ENCODE results near the gene ZNF311. TPM values are rescaled to one million over a fixed set of nuclear protein-coding genes. Genes with fewer than 3 reads are reported as not detected.

The ZNF311 gene
- total and polyA plus RNA-seq, 2 of the 13 experiments (the other 11 are each of a cell fraction or from before 2014, with no cell fraction given) = not detected

- TF ChIP-seq THAP8 (CRISPR knock-in tag; IDR thresholded peaks at IDR 0.05; ENCODE audit: borderline replicate concordance) (no peak), ZNF30 (CRISPR knock-in tag; IDR thresholded peaks at IDR 0.05) (no peak), HOXA5 (CRISPR knock-in tag; IDR thresholded peaks at IDR 0.05) (no peak), ZMAT3 (CRISPR knock-in tag; conservative IDR thresholded peaks at IDR 0.05) (no peak), KLF15 (CRISPR knock-in tag; IDR thresholded peaks at IDR 0.05; ENCODE audit: borderline replicate concordance) (no peak), SOX13 (IDR thresholded peaks at IDR 0.05) (peak; percentile 74), SOX13 (CRISPR knock-in tag; conservative IDR thresholded peaks at IDR 0.05 in 1 of 2, IDR thresholded peaks at IDR 0.05 in 1 of 2) (peak in 1 of 2 experiments; percentile 95; a peak in 2 of 4 replicates), E2F5 (CRISPR knock-in tag; conservative IDR thresholded peaks at IDR 0.05) (no peak), ZZZ3 (CRISPR knock-in tag; IDR thresholded peaks at IDR 0.05; ENCODE audit: borderline replicate concordance) (no peak), HDAC2 (CRISPR knock-in tag; IDR thresholded peaks at IDR 0.05) (no peak; the same call in none of the 2 replicates), HMGXB4 (CRISPR knock-in tag; IDR thresholded peaks at IDR 0.05; ENCODE audit: borderline replicate concordance in 1 of 2, low read depth in 1 of 2) (peak; percentile 54 to 91; a peak in 3 of 4 replicates), ESRRA (CRISPR knock-in tag; IDR thresholded peaks at IDR 0.05; ENCODE audit: low read depth) (peak; percentile 62; the same call in 1 of the 2 replicates), ZFP62 (CRISPR knock-in tag; IDR thresholded peaks at IDR 0.05) (no peak), MATR3 (CRISPR knock-in tag; IDR thresholded peaks at IDR 0.05) (no peak), JARID2 (CRISPR knock-in tag; IDR thresholded peaks at IDR 0.05; ENCODE audit: insufficient replicate concordance) (no peak), KDM4B (CRISPR knock-in tag; IDR thresholded peaks at IDR 0.05) (no peak), PAX8 (CRISPR knock-in tag; IDR thresholded peaks at IDR 0.05; ENCODE audit: borderline replicate concordance) (no peak), AHDC1 (CRISPR knock-in tag; IDR thresholded peaks at IDR 0.05; ENCODE audit: borderline replicate concordance) (0 out of 2 replicates have a peak, but pooled peaks have one; percentile 66), TOE1 (CRISPR knock-in tag; IDR thresholded peaks at IDR 0.05) (peak; percentile 57), MIER2 (CRISPR knock-in tag; IDR thresholded peaks at IDR 0.05) (peak; percentile 25)
Observed at GRCh38 chr6:28980852-28981430, 24.2 kb downstream of the ZNF311 start (continued).
